BLaER1 treated with 17β-estradiol and CSF1 and Interleukin-3, amounts not matched to agents 10 nM and 100 nM (cell line): ENCODE measurements around the gene SMAD4.

ENCODE experiments used
- H3K27ac ChIP-seq, 11 experiments: shearing (Covaris generic); formaldehyde crosslinking; 2 replicates each; pipeline ENCODE4 v1.8.1; 2022
- H3K27me3 ChIP-seq, 11 experiments: shearing (Covaris generic); formaldehyde crosslinking; 2 replicates each; pipeline ENCODE4 v1.8.1; 2022
- H3K36me3 ChIP-seq, 11 experiments: shearing (Covaris generic); formaldehyde crosslinking; 2 replicates each; pipeline ENCODE4 v1.8.1; 2022
- H3K4me1 ChIP-seq, 10 experiments: shearing (Covaris generic); formaldehyde crosslinking; 2 replicates each; pipeline ENCODE4 v1.8.1; 2022
- H3K4me2 ChIP-seq, 11 experiments: shearing (Covaris generic); formaldehyde crosslinking; 2 replicates each; pipeline ENCODE4 v1.8.1; 2022
- H3K4me3 ChIP-seq, 10 experiments: shearing (Covaris generic); formaldehyde crosslinking; 2 replicates each; pipeline ENCODE4 v1.8.1; 2022
- H3K9ac ChIP-seq, 11 experiments: shearing (Covaris generic); formaldehyde crosslinking; 2 replicates each; pipeline ENCODE4 v1.8.1; 2022
- H3K9me3 ChIP-seq, 11 experiments: shearing (Covaris generic); formaldehyde crosslinking; replicated peaks in 1 of 11; 2 replicates each; pipeline ENCODE4 v1.8.1; 2022
- H4K20me1 ChIP-seq, 11 experiments: shearing (Covaris generic); formaldehyde crosslinking; 2 replicates each; pipeline ENCODE4 v1.8.1; 2022
- Cebpa-rat ChIP-seq, 11 experiments: shearing (Covaris generic); IDR thresholded peaks; 2 replicates each; pipeline ENCODE4 v1.8.1; 2022

Gene SMAD4

GRCh38 chr18:51132256-51132935, 102.4 kb downstream of the SMAD4 start:
- Histone ChIP-seq H3K9me3 (peaks cover 0 to 4% (median 0%) of the 10 kb centered on the region in 11 experiments; a peak in 1 of 22 replicates), H4K20me1 (no peaks in the 10 kb centered on the region), H3K27ac (no peak overlapping the region), H3K4me3 (no peak overlapping the region), H3K4me1 (no peaks in the 10 kb centered on the region), H3K36me3 (no peaks in the 10 kb centered on the region), H3K9ac (no peak overlapping the region), H3K4me2 (no peak overlapping the region), H3K27me3 (no peaks in the 10 kb centered on the region)
- no peak for TF ChIP-seq Cebpa-rat (IDR thresholded peaks at IDR 0.05)

GRCh38 chr18:51133580-51134160, 103.7 kb downstream of the SMAD4 start:
- no peak overlapping the region for H3K27ac ChIP-seq
- no peaks in the 10 kb centered on the region for H4K20me1 ChIP-seq
- H3K9me3 ChIP-seq: peaks cover 0 to 4% (median 0%) of the 10 kb centered on the region in 11 experiments; a peak in 1 of 22 replicates
- H3K9ac ChIP-seq: no peak overlapping the region
- no peak overlapping the region for H3K4me3 ChIP-seq
- no peak for TF ChIP-seq Cebpa-rat (IDR thresholded peaks at IDR 0.05)
- H3K4me1 ChIP-seq: no peaks in the 10 kb centered on the region
- no peaks in the 10 kb centered on the region for H3K27me3 ChIP-seq
- no peaks in the 10 kb centered on the region for H3K36me3 ChIP-seq
- H3K4me2 ChIP-seq: no peak overlapping the region
